Measurements from ENCODE around the gene KCMF1. TPM values are rescaled to one million over a fixed set of nuclear protein-coding genes. Genes with fewer than 3 reads are reported as not detected.

Gene KCMF1
- total RNA-seq, 1 donor from 2014 or later: 97.6 TPM

DNA sequence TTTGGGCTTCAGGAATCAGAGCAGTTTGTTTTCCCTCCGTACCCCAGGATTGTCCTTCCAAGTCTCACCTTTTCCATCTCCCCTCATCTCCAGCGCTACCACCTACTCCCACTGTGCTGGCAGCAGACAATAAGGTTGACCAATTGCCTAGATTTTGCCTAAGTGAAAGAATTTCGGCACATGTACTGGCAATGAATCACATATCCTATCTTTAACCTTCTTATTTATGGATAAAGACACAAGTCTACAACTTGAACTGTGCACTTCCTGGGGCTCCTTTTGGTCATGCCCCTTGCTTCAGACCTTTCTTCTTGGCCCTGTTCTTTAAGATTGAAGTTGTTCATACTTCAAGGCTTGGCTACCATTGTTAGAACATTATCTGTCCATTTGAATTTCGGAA is 71.4 kb downstream of the KCMF1 start:
- no peaks in the 10 kb centered on the region for H3K27me3 ChIP-seq (ENCODE audit: control insufficient read depth, insufficient read depth, low read length)
- no peak overlapping the region for H3K4me3 ChIP-seq (ENCODE audit: low read depth, low read length)
- peaks cover 2% of the 10 kb centered on the region for H3K36me3 ChIP-seq (ENCODE audit: control insufficient read depth, insufficient read depth, low read length)
- DNase-seq (ENCODE audit: low read depth): no peak
- TF ChIP-seq CTCF (IDR thresholded peaks at IDR 0.05; ENCODE audit: insufficient read depth, low read length, poor library complexity, severe bottlenecking): no peak

DNA sequence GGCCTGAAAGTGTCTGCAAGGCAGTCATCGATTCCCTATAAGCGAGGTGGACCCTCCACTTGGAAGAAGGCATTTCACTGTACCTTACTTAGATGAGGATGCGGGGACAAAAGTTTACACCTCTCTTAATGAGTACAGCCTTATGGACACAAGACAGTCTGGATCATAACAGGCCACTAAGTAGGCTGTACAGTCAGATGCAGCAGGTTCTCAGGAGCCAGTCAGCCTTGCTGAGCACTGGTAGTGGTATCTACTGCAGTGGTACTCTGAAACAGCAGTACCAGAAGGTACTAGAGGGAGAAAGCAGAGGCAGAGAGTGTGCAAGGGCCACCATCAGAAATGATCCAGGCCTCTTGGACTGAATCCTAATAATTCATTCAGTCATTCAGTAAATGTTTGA is 77.6 kb downstream of the KCMF1 start:
- no peak for TF ChIP-seq CTCF (IDR thresholded peaks at IDR 0.05; ENCODE audit: insufficient read depth, low read length, poor library complexity, severe bottlenecking)
- H3K36me3 ChIP-seq (ENCODE audit: control insufficient read depth, insufficient read depth, low read length): peaks cover 2% of the 10 kb centered on the region
- no peaks in the 10 kb centered on the region for H3K27me3 ChIP-seq (ENCODE audit: control insufficient read depth, insufficient read depth, low read length)
- DNase-seq (ENCODE audit: low read depth): no peak
- no peak overlapping the region for H3K4me3 ChIP-seq (ENCODE audit: low read depth, low read length)

DNA sequence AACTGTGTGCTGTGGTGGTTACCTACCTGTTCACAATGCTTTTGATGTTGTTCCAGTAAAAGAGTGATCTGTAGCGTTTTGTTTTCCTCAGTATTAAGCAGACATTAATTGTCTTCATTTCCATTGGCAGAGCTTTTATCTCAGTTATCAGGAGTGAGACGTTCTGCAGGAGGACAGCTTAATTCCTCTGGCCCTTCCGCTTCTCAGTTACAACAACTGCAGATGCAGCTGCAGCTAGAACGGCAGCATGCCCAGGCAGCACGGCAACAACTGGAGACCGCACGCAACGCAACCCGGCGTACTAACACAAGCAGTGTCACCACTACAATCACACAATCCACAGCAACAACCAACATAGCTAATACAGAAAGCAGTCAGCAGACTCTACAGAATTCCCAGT is 78.3 kb downstream of the KCMF1 start:
- TF ChIP-seq CTCF (IDR thresholded peaks at IDR 0.05; ENCODE audit: insufficient read depth, low read length, poor library complexity, severe bottlenecking): no peak
- DNase-seq (ENCODE audit: low read depth): no peak
- no peak overlapping the region for H3K4me3 ChIP-seq (ENCODE audit: low read depth, low read length)
- peaks cover 1% of the 10 kb centered on the region for H3K36me3 ChIP-seq (ENCODE audit: control insufficient read depth, insufficient read depth, low read length)
- no peaks in the 10 kb centered on the region for H3K27me3 ChIP-seq (ENCODE audit: control insufficient read depth, insufficient read depth, low read length)

- Histone ChIP-seq H3K36me3 (ENCODE audit: control insufficient read depth, insufficient read depth, low read length) (no peaks in the 10 kb centered on the region), H3K27me3 (ENCODE audit: control insufficient read depth, insufficient read depth, low read length) (no peaks in the 10 kb centered on the region), H3K4me3 (ENCODE audit: low read depth, low read length) (no peak overlapping the region)
- peak; percentile 43 for DNase-seq (ENCODE audit: low read depth)
- no peak for TF ChIP-seq CTCF (IDR thresholded peaks at IDR 0.05; ENCODE audit: insufficient read depth, low read length, poor library complexity, severe bottlenecking)
These were observed 82.8 kb downstream of the KCMF1 start for GRCh38 chr2:85053802-85054201.

DNA sequence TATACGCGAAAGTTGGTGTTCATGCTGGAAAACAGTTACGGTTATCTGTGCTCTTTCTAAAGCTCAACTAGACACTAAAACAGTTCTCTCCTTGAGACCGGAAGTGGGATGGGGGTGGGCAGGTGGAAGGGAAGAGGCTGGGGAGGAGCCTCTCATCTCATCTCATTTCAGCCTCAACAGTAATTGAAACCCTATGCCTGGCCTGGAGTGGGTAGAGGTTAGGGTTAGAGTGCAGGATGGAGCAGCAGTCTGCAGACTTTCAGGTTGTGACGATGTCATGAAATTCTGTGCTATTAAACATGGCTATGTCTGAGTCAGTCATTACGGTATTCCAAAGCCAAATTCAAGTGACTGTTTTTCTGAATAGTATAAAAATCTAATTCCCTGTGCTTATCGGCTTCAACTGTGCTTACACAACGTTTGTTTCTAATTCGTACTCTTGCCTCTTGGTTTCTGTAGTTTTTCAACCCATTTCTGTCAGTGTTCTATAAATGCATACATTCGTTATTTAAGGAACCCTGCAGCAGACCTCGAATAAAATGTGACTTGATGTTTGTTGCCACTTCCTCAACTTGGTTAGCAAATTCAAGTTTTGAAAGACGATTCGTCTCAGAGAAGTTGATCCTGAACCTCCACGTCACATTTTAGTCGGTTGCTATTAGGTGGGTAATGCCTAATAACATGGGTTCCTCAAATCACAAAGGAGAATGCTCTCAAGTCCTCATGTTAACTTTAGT is 86.4 kb downstream of the KCMF1 start:
- no peak overlapping the region for H3K4me3 ChIP-seq (ENCODE audit: low read depth, low read length)
- no peaks in the 10 kb centered on the region for H3K27me3 ChIP-seq (ENCODE audit: control insufficient read depth, insufficient read depth, low read length)
- no peak for TF ChIP-seq CTCF (IDR thresholded peaks at IDR 0.05; ENCODE audit: insufficient read depth, low read length, poor library complexity, severe bottlenecking)
- no peak for DNase-seq (ENCODE audit: low read depth)
- H3K36me3 ChIP-seq (ENCODE audit: control insufficient read depth, insufficient read depth, low read length): no peaks in the 10 kb centered on the region

GRCh38 chr2:85061896-85062295 is 90.9 kb downstream of the KCMF1 start:
- H3K4me3 ChIP-seq (ENCODE audit: low read depth, low read length): no peak overlapping the region
- no peak for DNase-seq (ENCODE audit: low read depth)
- H3K36me3 ChIP-seq (ENCODE audit: control insufficient read depth, insufficient read depth, low read length): no peaks in the 10 kb centered on the region
- H3K27me3 ChIP-seq (ENCODE audit: control insufficient read depth, insufficient read depth, low read length): peaks cover 4% of the 10 kb centered on the region
- TF ChIP-seq CTCF (IDR thresholded peaks at IDR 0.05; ENCODE audit: insufficient read depth, low read length, poor library complexity, severe bottlenecking): no peak
